OCI-LY7 (cell line): ENCODE results near the gene XYLT1. TPM values are rescaled to one million over a fixed set of nuclear protein-coding genes. Genes with fewer than 3 reads are reported as not detected.

Experiments
- BruUV-seq: library from RNA; stranded (reverse); fragments of 400-500 nt; replicated peaks from 2 replicates; lab custom pipeline; 2021; lab: Mats Ljungman, UMichigan
- CTCF ChIA-PET: fragments of 300-600 bp; sonication (Branson Sonifier 250); formaldehyde crosslinking; loops from one replicate; lab custom pipeline; 2022; ENCODE audit warnings: antibody characterized with exemption; ENCODE audit not compliant: unreplicated experiment; lab: Charles Lee
- POLR2A ChIA-PET: fragments of 300-600 bp; sonication (Branson Sonifier 250); formaldehyde crosslinking; loops from one replicate; lab custom pipeline; 2022; ENCODE audit warnings: antibody characterized with exemption; lab: Charles Lee
- DNase-seq: peaks from one replicate; pipeline ENCODE4 v3.0.0-alpha.2; 2015; ENCODE audit warnings: low spot score
- H2AFZ ChIP-seq: fragments of 200-600 bp; sonication (generic), shearing (Covaris generic); 2 replicates; pipeline ENCODE4 v1.6.1; 2014; ENCODE audit warnings: mild to moderate bottlenecking, antibody characterized with exemption, low read length, moderate library complexity
- H3K27ac ChIP-seq: fragments of 200-600 bp; sonication (generic); 2 replicates; pipeline ENCODE4 v1.5.1; 2014; ENCODE audit warnings: mixed run types, low read depth, mild to moderate bottlenecking, moderate library complexity, low read length, inconsistent platforms; ENCODE audit not compliant: poor library complexity, severe bottlenecking
- H3K36me3 ChIP-seq: fragments of 200-600 bp; sonication (generic); 2 replicates; pipeline ENCODE4 v1.6.1; 2014; ENCODE audit warnings: mild to moderate bottlenecking, antibody characterized with exemption, low read length, moderate library complexity, mixed read lengths; ENCODE audit not compliant: insufficient read depth
- H3K4me1 ChIP-seq: fragments of 200-600 bp; sonication (generic); 2 replicates; pipeline ENCODE4 v1.5.1; 2014; ENCODE audit warnings: mild to moderate bottlenecking, low read length; ENCODE audit not compliant: insufficient read depth, poor library complexity, severe bottlenecking
- H3K4me2 ChIP-seq: fragments of 200-600 bp; sonication (generic); 2 replicates; pipeline ENCODE4 v1.6.1; 2014; ENCODE audit warnings: mild to moderate bottlenecking, low read length
- H3K4me3 ChIP-seq: fragments of 200-600 bp; sonication (generic); 2 replicates; pipeline ENCODE4 v1.5.1; 2014; ENCODE audit warnings: mild to moderate bottlenecking, low read depth, low read length; ENCODE audit not compliant: poor library complexity, severe bottlenecking
- H3K79me2 ChIP-seq: fragments of 200-600 bp; sonication (generic); 2 replicates; pipeline ENCODE4 v1.6.1; 2016; ENCODE audit warnings: low read depth, mild to moderate bottlenecking, low read length, moderate library complexity, mixed read lengths; ENCODE audit not compliant: insufficient read depth
- H3K9me2 ChIP-seq: fragments of 200-600 bp; sonication (generic); 2 replicates; pipeline ENCODE4 v1.6.1; 2016; ENCODE audit warnings: mild to moderate bottlenecking, low read length, mixed read lengths; ENCODE audit not compliant: insufficient read depth
- H3K9me3 ChIP-seq: fragments of 200-600 bp; sonication (generic); 2 replicates; pipeline ENCODE4 v1.6.1; 2014; ENCODE audit warnings: mild to moderate bottlenecking, mixed run types, low read length, mixed read lengths
- H4K20me1 ChIP-seq: fragments of 200-600 bp; sonication (generic); 2 replicates; pipeline ENCODE4 v1.6.1; 2014; ENCODE audit warnings: mild to moderate bottlenecking, antibody characterized with exemption, low read length, moderate library complexity, mixed read lengths; ENCODE audit not compliant: insufficient read depth
- CTCF ChIP-seq: fragments of 200-600 bp; sonication (generic); conservative IDR thresholded peaks from 2 replicates; pipeline ENCODE4 v1.5.1; 2014; ENCODE audit warnings: mild to moderate bottlenecking, antibody characterized with exemption, low read length, moderate library complexity, mixed read lengths
- EZH2phosphoT487 ChIP-seq: fragments of 200-600 bp; sonication (generic); IDR thresholded peaks from 2 replicates; pipeline ENCODE4 v1.6.1; 2018; ENCODE audit warnings: low read depth, borderline replicate concordance, mild to moderate bottlenecking, mixed run types, antibody characterized with exemption, low read length, moderate library complexity, mixed read lengths
- intact Hi-C: fragments of 100-400 bp; cut with micrococcal nuclease; formaldehyde crosslinking; loops from one replicate; pipeline ENCODE4 v1.10.0; 2022; ENCODE audit not compliant: unreplicated experiment
- total RNA-seq, 2 experiments: library from RNA; depleted of rRNA in 1 of 2; stranded (reverse); fragments of >200 nt in 1 of 2; shearing (Covaris generic) in 1 of 2; gene quantifications; 2 replicates each; pipeline ENCODE4 v1.2.3, GENCODE V29; 2014 to 2022

Gene XYLT1
- total RNA-seq, 2 experiments from 2014 or later = 36.3 to 50.0 TPM

GRCh38 chr16:17382949-17383863 is 87.6 kb downstream of the XYLT1 start:
- Histone ChIP-seq H3K9me2 (no peaks in the 10 kb centered on the region), H3K36me3 (no peaks in the 10 kb centered on the region)
- no peak for DNase-seq

GRCh38 chr16:17382514-17382913 is 88.2 kb downstream of the XYLT1 start:
- H3K9me2 ChIP-seq = no peaks in the 10 kb centered on the region
- DNase-seq = no peak
- intact Hi-C loops = no loop called here
- no peak overlapping the region for H3K27ac ChIP-seq
- H3K4me2 ChIP-seq = no peak overlapping the region
- H2AFZ ChIP-seq = no peak overlapping the region
- ChIA-PET CTCF (no interaction called here), POLR2A (interaction anchor here (0.6 kb wide), 1 partner anchor 1618 kb away, joined by 4 read pairs; no protein-coding TSS in a partner anchor)
- H3K36me3 ChIP-seq = no peaks in the 10 kb centered on the region
- H3K79me2 ChIP-seq = no peaks in the 10 kb centered on the region
- no peaks in the 10 kb centered on the region for H3K9me3 ChIP-seq
- H3K4me3 ChIP-seq = no peak overlapping the region
- peaks cover 4% of the 10 kb centered on the region; the same call in 1 of the 2 replicates for H4K20me1 ChIP-seq
- TF ChIP-seq CTCF (no peak), EZH2phosphoT487 (no peak)
- no TSS peak for BruUV-seq
- H3K4me1 ChIP-seq = peaks cover 23% of the 10 kb centered on the region

More at GRCh38 chr16:17382949-17383863, 87.6 kb downstream of the XYLT1 start:
- H2AFZ ChIP-seq = no peak overlapping the region
- no peak overlapping the region for H3K4me2 ChIP-seq
- BruUV-seq = no TSS peak
- CTCF ChIA-PET = no interaction called here
- POLR2A ChIA-PET = interaction anchor here (0.6 to 1.0 kb wide), 2 partner anchors 12 to 1619 kb away, joined by 3 to 4 read pairs; no protein-coding TSS in a partner anchor
- H3K79me2 ChIP-seq = no peaks in the 10 kb centered on the region
- no peaks in the 10 kb centered on the region for H3K9me3 ChIP-seq
- H3K27ac ChIP-seq = no peak overlapping the region
- peaks cover 8% of the 10 kb centered on the region; the same call in 1 of the 2 replicates for H4K20me1 ChIP-seq
- TF ChIP-seq EZH2phosphoT487 (no peak), CTCF (no peak)
- intact Hi-C loops = no loop called here
- H3K4me1 ChIP-seq = peaks cover 16% of the 10 kb centered on the region
- no peak overlapping the region for H3K4me3 ChIP-seq
